GM18520 (cell line): ENCODE measurements around the gene SLC26A2.

Experiments
- ATAC-seq: cut with Tn5 transposase; IDR thresholded peaks from one replicate; pipeline ENCODE4 v1.9.1; 2021; ENCODE audit not compliant: unreplicated experiment

The SLC26A2 gene

DNA sequence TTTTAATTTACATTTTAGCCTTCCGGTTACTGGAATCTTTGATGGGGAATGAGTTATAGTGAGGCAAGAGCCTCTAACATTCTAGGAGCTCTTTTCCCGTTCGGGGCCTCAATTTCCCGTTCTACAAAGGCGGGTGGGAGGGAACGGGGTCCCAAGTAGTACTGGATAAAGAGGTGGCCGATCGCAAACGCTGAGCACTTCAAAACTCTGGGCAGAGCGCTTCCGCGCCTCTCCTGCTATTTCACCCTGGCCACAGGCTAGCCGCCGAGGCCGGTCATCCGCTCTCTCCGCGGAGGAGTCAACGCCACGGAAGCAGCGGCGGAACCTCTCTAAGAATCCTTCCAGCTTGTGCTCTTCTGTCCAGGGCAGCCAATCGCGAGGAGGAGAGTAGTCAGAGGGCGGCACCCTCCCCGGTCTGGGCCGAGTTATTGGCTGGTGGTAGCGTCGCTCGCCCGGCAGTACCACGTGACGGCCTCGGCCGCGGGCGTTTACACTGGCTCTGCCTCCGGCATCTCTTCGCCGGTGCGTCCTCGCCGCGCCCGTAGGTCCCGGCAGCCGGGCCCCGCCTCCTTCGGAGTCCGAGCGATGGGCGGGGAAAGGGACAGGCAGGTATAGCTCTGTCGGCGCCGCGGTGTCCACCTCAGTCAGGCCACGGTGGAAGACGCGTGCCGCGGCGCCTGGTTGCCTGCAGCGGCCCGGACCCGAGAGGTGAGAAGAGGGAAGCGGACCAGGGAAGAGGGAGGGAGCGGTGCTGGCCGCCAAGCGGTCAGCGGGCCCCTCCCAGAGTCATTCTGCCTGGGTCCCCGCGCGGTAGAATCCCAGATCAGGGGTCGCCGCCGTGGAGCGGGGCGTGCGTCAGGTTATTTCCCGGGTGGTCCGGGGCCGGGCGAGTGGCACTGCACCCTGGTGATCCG, at the start of gene SLC26A2:
SLC26A2 (plus strand) TSS at position 487 of the 914 bp plus-strand sequence. CDS start 16,895 bp downstream, outside the sequence.
- peak; percentile 97 for ATAC-seq

DNA sequence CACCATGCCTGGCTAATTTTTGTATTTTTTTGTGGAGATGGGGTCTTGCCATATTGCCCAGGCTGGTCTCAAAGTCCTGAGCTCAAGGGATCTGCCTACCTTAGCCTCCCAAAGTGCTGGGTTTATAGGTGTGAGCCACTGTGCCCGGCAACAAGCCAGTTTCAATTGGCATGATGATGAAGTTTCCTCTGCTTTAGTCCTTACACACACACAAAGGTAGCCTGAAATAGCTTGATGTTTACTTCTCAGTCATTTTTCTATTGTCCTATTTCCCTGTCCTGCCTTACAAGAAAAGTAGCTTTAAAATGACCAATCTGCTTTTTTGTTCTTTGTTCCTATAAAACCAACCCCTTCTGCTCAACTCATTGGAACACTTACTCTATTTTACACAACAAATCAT, 49.5 kb upstream of the SLC26A2 start:
- no peak for ATAC-seq

DNA sequence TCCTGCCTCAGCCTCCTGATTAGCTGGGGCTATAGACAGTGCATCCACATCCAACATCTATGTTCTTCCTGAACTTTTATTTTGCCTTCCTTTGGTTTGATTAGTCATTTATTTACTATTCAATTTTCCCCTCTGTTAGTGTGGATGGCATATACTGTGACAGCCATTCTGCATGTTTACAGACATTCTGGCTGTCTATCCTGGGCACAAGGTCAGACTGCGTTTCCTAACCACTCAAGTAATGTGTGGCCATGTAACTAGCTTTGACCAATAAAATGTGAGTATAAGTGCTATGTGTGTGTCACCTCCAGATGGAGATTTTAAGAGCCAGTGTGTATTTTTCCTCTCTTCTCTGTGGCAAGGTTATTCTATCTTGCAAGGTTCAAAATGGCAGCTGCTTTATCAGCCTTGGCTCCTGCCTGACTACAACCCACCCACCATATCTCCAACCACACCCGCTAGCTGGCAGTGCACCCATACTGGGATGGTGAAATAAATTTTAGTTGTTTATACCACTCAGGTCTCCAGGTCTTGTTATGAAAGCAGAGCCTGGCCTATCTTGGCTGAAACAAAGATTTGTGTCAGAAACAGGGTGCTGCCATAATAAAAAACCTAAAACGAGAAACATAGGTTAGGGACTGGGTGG, 48.2 kb upstream of the SLC26A2 start:
- no peak for ATAC-seq

DNA sequence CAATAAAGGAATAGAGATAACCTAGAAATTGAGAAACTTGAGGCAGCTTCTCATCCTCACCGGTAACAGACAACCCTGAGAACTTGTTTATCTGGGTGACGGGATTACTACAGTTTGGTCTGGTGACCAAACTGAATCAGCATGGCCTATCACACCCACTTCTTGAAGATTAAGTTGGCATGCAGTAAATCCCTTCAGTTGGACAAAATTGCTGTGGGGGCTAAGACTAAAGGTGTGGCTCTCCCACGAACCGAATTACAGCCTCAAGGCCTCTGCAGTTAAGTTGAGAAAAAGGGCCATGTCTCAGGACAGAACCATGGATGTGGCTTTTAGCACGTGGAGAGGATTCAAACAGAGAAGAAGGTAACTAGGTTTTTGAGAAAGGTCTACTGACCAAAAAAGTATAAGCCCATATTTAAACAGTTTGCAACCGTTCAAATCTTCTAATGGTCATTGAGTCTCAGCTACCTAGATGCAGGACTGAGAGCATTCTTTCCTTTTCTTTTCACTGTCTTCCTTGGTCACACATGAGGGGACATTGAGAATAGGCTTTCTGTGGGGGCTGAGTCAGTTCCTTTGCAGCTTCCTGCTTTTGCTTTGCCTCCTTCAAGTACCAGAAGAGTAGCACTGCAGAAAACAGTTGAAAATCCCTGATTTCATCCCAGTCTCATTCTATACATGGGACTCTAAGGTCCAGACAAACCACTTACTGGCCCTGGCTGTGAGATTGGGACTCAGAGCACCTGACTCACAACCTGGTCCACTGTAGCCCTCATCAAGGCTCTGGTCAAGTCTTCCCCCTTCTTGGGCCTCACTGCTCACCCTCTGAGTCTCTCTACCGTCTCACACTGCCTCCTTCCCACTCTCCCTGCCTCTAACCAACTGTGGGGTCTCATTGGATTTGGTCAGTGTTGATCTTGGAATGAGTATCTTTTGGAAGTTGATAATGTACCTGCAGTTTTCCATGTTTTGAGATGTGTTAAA, 46.8 kb upstream of the SLC26A2 start:
- ATAC-seq: no peak

DNA sequence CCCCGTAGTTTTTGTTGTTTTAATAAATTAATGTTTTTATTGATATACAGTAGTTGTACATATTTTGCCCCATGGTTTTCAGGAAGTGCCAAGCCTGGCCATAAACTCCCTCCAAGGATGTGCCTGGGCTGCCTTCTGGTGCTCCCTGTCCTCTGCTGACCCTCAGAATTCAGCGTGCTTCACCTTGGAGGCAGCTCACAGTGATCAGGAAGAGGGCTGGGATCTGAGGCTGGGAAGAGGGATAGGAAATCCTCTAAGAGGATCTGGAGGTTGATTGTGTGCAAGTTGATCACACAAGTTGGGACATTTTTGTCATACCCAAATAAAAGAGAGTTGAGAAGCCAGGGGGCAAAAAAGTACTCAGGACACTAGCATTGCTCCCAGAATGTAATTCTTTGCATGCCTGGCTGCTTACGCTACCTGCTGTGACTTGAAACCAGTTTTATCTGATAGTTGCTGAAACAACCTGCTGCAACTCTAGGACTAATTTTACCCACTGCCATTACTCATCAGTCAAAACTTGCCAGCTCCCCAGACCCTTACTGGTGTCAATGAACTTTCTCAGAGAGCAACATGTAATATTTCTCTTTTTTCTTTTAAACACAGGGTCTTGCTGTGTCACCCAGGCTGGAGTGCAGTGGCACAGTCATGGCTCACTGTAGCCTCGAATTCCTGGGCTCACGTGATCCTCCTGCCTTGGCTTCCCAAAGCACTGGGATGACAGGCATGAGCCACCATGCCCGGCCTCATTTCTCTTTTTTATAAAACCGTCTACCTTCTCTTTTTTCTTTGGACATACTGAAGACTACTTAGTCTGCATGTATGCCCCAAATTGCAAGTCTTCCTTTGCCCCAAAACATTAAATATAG, 44.9 kb upstream of the SLC26A2 start:
- no peak for ATAC-seq

DNA sequence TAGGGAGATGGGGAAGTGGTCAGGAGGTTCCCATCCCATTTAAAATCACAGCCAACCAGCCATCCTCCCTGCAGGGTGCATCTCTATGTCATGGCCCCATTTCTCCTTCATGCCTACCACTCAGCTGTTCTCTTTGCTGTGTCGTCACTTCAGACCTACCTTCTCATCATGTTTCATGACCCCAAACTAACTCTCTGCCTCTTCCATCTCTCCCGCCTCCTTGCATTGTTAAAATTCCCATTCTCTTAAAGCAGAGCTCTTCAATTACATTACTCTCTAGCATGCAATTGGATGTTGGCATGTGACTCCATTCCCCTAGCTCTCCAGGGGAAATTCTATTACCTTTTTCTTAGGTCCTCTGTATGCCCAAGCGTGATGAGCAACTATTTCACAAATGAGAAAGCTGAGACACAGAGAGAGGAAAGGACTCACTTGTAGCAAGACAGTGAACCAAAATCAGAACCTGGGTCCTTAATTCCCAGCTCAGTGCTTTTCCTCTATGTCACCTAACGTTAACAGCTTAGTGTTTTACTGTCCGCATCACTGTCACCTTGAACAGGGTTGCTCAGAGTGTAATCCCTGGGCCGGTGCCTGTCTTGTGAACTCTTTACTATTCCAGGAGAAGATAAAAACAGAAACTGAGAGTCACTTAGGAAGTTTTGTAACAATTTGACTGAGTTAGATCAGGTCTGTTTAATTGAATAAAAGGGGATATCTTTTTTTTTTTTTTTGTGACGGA, 44.1 kb upstream of the SLC26A2 start:
- no peak for ATAC-seq

DNA sequence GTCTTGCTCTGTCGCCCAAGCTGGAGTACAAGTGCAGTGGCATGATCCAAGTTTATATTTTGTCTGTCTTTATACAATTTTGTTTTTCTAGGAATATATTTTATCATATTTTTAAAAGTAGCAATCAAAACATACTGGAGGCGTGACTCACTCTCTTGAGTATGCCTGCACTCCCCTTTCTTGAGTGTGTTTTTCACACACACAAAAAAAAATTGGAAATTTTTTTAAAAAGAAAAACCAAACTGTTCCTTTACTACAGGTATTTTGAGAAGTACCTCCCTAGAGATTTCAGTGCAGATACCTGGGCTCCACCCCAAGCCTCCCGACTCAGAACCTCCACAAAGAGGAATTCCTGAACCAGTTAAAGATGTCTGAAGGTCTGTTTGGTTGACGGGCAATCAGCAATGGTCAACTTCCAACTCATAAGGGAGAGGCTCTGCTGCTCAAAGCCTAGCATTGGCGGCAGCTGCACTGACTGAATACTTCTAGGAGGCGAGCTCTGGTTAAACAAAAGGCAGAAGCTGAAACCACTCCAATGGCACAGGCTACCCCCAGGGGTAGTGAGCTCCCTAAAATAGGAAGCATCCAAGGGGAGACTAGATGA, 43.4 kb upstream of the SLC26A2 start:
- no peak for ATAC-seq

DNA sequence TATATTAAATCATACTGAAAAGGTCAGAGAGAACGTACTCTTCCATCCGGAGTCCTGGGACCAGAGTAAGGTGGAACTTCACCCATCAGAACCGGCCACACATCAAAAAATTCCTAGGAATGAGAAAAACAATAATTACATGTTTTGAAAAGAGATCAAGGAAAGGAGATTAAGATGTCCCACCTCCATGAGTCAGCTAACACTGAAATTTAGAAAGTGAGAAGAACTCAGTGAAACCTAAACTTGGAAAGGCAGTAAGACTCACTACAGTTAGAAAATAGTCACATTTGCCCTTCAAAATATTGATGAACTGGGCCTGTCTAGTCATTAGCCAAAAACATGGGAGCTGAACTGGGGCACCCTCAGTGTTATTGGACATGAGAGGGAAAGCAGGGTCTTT, 39.0 kb upstream of the SLC26A2 start:
- no peak for ATAC-seq

DNA sequence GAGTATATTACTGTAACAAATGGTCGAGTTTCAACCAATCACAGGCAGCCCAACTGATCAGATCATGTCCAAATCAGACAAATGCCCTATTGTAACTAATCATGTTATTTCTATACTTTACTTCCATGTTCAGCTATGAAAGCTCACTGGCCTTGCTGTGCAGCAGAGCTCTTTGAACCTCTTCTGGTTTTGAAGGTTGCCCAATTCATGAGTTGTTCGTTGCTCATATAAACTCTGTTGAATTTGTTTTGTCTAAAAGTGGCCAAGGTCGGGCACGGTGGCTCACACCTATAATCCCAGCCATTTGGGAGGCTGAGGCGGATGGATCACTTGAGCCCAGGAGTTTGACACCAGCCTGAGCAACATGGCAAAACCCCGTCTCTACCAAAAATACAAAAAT, 37.6 kb upstream of the SLC26A2 start:
- ATAC-seq: no peak

DNA sequence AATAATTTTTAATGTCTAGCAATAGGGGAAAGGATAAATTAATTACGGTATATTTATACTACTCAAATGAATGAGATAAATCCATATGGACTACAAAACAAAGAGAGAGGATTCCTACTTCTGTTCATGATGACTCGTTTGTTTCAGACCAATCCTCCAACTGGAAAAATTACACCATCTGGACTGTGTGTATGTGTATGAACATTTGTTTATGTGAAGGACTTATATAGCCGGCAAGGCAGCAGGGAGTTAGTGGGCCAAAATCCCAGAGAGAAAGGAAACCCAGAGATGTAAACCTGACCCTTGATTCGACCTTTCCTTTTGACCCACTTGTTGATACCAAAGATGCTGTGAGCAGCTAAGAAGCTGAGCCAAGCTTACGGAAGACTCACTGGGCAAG, 36.1 kb upstream of the SLC26A2 start:
- ATAC-seq: no peak

DNA sequence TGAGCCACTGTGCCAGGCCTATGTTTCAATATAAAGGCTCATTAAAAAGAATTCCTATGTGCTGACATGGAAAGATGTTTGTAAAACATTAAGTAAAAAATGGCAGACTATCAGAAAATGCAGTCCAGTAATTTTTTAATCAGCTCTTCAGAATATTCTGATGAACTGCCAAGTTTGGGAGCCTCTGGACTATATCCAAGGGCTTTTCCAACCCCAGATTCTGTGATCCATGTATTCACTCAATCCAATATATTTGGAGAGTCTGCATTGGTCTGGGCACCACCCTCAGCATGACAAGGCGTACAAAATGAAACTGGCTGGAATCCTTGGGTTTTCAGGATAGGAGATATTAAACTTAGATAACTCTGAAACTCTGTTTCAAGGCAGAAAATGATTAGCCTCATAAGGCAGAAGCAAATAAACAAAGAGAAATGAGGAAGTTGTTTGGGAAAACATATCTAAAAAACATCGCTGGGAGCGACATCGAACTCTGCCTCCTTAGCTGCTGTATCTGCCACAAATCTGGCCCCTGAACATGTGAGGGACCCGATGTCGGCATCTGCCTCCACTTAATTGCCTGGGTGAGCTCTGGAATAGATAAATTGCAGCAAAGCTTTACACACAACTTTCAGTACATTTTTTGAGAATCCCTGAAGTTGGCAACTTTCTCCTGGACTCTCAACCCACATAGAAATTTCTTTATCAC, 30.4 kb upstream of the SLC26A2 start:
- ATAC-seq: no peak

DNA sequence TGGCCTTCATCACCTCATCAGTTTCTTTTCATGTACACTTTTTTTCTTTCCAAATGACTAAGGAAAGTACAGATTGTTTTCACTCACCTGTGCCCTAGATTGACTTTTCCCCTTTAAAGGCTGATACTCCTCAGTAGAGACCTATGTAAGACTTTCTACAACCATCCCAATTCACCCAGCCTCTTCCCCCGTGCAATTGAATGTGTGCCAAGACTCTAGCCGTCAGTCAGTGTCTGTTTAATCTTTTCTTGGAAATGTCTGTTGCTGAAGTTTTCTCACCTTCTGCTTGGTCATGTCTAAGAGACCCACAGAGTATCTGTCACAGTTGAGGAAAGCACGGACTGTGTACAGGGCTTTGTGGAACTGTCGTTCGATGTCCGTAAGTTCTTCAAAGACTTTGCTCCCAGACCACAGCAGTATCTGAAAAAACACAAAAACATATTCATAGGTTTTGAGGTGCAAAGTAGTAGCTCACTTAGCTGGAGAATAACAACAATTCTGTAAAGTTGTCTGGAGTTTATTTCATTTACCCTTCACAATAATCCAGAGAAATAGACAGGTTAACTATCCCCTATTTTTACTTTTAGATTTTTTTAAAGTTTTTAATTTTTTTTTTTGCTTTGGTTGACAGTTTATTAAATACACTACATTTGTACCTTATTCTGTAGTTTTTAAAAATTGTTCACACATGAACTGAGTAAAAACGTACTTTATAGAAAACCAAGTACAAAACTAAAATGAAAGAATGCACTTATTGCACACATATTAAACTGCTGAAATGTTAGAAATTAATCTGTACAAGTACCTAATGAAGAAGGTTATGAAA, 29.6 kb upstream of the SLC26A2 start:
- ATAC-seq: no peak

DNA sequence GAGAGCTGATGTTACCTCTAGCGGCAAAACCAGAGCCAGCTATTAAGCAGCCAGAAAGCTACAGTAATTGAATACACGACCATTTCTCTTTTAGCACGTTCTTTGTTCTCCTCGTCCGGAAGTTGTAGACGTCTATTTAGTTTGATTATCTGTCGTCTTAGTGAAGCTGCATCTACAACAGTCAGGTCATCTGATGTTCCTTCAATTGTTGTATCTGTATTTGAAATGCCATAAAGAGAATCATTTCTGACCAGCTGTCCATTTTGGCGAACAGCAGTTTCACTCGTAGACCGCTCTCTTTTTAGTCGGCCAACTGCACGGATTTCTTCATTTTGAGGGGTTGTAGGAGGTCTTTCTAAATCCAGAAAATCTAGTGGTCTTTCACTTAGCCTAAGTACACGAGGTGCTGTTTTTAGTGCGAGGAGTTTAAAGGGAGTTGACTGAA, 28.5 kb upstream of the SLC26A2 start:
- no peak for ATAC-seq

DNA sequence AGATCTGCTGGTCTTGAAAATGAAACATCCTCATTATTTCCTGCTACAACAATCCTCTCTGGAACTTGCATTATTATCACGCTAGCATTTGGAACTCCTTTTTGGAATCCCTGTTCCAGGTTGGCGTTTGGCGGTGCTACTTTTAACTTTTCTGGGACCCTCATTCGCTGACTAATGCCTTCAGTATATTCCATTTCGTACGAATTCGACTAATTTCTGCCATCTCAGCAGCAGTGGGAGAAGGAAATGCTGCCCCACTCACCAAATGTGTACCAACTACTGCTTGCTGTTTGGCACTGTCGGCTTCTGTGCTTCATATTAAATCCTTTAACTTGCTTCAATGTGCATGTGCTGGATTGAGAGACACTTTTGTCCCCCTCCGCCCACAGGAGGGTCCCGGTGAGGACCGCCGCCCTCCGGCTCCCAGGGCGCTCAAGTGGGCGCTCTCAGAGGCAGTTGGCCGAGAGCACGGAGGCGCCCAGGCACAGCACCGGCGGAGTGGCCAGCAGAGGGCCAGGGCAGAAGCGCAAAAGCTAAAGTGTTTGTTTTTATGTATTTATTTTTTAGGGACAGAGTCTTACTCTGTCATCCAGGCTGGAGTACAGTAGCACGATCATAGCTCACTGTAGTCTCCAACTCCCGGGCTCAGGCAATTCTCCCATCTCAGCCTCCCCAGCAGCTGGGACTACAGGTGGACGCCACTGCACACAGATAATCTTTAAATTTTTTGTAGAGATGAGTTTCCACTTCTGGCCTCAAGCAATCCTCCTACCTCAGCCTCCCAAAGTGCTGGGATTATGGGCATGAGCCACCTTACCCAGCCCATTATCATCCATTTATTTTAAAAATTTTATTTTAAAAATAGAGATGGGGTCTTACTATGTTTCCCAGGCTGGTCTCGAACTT, 27.9 kb upstream of the SLC26A2 start:
- ATAC-seq: no peak

DNA sequence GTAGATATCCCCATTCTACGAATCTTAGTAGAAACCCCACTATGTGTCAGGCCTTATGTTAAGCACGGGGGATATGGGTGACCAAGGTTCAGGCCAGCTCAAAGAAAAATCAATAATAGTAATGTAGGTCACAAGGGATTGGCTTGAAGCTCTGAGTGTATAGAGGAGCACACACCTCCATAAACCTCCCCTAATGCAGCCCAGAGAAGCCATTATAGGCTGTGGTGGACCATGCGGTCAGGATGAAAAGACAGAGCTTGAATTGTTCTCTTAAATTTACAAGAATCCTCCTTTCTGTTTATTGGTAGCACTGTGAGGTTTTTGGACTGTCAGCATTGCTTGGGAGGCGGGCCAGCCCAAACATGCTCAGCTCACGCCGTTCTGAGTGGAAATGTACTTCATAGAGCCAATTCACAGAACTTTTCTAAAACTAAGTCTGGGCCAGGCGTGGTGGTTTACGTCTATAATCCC, 25.1 kb upstream of the SLC26A2 start:
- ATAC-seq: no peak

DNA sequence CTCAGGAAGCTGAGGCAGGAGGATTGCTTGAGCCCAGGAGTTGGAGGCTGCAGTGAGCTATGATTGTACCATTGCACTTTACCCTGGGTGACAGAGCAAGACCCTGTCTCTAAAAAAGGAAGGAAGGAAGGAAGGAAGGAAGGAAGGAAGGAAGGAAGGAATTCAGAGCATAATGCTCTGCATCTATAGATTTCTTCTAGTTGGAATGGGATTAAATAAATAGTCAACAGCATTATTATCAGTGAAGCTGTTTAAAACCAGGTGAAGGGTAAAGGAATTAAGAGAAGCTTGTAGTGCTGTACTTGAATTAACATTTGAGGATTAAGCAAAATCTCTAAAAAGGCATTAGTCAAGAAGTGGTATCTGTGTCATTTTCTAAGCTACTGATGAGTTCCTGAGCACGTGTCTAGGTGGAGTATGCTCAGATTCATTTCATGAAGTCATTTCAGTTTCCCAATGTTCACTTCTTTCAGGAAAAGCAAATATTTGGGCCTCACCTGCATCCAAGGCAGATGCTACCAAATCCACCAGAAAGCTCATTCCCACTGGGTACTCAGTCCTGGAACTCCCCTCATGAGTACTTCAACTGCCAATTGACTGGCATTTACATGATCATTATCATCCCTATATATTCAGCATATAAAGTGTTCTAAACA, 24.4 kb upstream of the SLC26A2 start:
- ATAC-seq: no peak
